Ascending aorta (tissue), 2 donors: ENCODE data around the gene ULK4. TPM values are rescaled to one million over a fixed set of nuclear protein-coding genes. Genes with fewer than 3 reads are reported as not detected.

Source experiments
- DNase-seq, 2 donors: peaks; one replicate each; pipeline ENCODE4 v3.0.0-alpha.2; 2019; ENCODE audit warnings: low spot score in 2 of 2
- H3K27ac ChIP-seq, 2 donors: fragments of 200-600 bp; sonication (generic); one replicate each; pipeline ENCODE4 v1.5.1; 2016 to 2017; ENCODE audit warnings: mild to moderate bottlenecking in 1 of 2
- H3K27me3 ChIP-seq: fragments of 200-600 bp; sonication (generic); one replicate; pipeline ENCODE4 v1.5.1; 2017
- H3K36me3 ChIP-seq, 2 donors: fragments of 200-600 bp; sonication (generic); one replicate each; pipeline ENCODE4 v1.5.1; 2016
- H3K4me1 ChIP-seq, 2 donors: fragments of 200-600 bp; sonication (generic); one replicate each; pipeline ENCODE4 v1.5.1; 2016 to 2017; ENCODE audit warnings: mild to moderate bottlenecking in 1 of 2
- H3K4me3 ChIP-seq, 2 donors: fragments of 200-600 bp; sonication (generic); one replicate each; pipeline ENCODE4 v1.5.1; 2016 to 2017; ENCODE audit warnings: mild to moderate bottlenecking in 1 of 2
- H3K9me3 ChIP-seq, 2 donors: fragments of 200-600 bp; sonication (generic); one replicate each; pipeline ENCODE4 v1.5.1; 2016
- CTCF ChIP-seq, 3 experiments: fragments of 200-600 bp in 2 of 3; fragments of 450-650 bp in 1 of 3; sonication (generic) in 2 of 3; IDR thresholded peaks; one replicate each; pipeline ENCODE4 v1.5.1; 2016 to 2019; ENCODE audit warnings: antibody characterized with exemption in 3 of 3, mild to moderate bottlenecking in 1 of 3, moderate library complexity in 1 of 3
- intact Hi-C: fragments of 100-400 bp; cut with DNase I; formaldehyde crosslinking; loops from one replicate; pipeline ENCODE4 v1.15.1; 2023
- total RNA-seq: library from RNA; depleted of rRNA; stranded (reverse); fragments of >200 nt; gene quantifications from one replicate; pipeline ENCODE4 v1.1.0, GENCODE V29; 2016

Gene ULK4
- total RNA-seq, 1 donor from 2014 or later, result 4.2 TPM

- H3K9me3 ChIP-seq, result no peaks in the 10 kb centered on the region
- intact Hi-C loops, result no loop called here
- H3K4me3 ChIP-seq, result no peak overlapping the region
- TF ChIP-seq CTCF (IDR thresholded peaks at IDR 0.05), result no peak
- no peaks in the 10 kb centered on the region for H3K36me3 ChIP-seq
- H3K27ac ChIP-seq, result no peak overlapping the region
- no peaks in the 10 kb centered on the region for H3K27me3 ChIP-seq
- no peaks in the 10 kb centered on the region for H3K4me1 ChIP-seq
- no peak for DNase-seq
Observed at GRCh38 chr3:41603807-41604206, 358.1 kb downstream of the ULK4 start.

- Histone ChIP-seq H3K9me3 (no peaks in the 10 kb centered on the region), H3K27me3 (no peaks in the 10 kb centered on the region), H3K4me1 (no peaks in the 10 kb centered on the region), H3K36me3 (no peaks in the 10 kb centered on the region), H3K27ac (no peak overlapping the region), H3K4me3 (no peak overlapping the region)
- no peak for TF ChIP-seq CTCF (IDR thresholded peaks at IDR 0.05)
- intact Hi-C loops, result no loop called here
- no peak for DNase-seq
Observed at GRCh38 chr3:41602121-41602520, 359.8 kb downstream of the ULK4 start.

GRCh38 chr3:41601404-41601987 is 360.4 kb downstream of the ULK4 start:
- DNase-seq, result no peak
- Histone ChIP-seq H3K36me3 (no peaks in the 10 kb centered on the region), H3K27me3 (no peaks in the 10 kb centered on the region), H3K4me1 (no peaks in the 10 kb centered on the region), H3K4me3 (no peak overlapping the region), H3K27ac (no peak overlapping the region), H3K9me3 (no peaks in the 10 kb centered on the region)
- TF ChIP-seq CTCF (IDR thresholded peaks at IDR 0.05), result no peak
- intact Hi-C loops, result no loop called here

- intact Hi-C loops, result no loop called here
- Histone ChIP-seq H3K36me3 (no peaks in the 10 kb centered on the region), H3K27ac (no peak overlapping the region), H3K4me1 (no peaks in the 10 kb centered on the region), H3K4me3 (no peak overlapping the region), H3K9me3 (no peaks in the 10 kb centered on the region), H3K27me3 (no peaks in the 10 kb centered on the region)
- no peak for DNase-seq
- no peak for TF ChIP-seq CTCF (IDR thresholded peaks at IDR 0.05)
Observed at GRCh38 chr3:41600616-41601015, 361.3 kb downstream of the ULK4 start.

GRCh38 chr3:41599127-41599484 is 362.8 kb downstream of the ULK4 start:
- no peaks in the 10 kb centered on the region for H3K9me3 ChIP-seq
- H3K27ac ChIP-seq, result no peak overlapping the region
- H3K27me3 ChIP-seq, result no peaks in the 10 kb centered on the region
- no peaks in the 10 kb centered on the region for H3K4me1 ChIP-seq
- no peak for TF ChIP-seq CTCF (IDR thresholded peaks at IDR 0.05)
- no peaks in the 10 kb centered on the region for H3K36me3 ChIP-seq
- DNase-seq, result no peak
- intact Hi-C loops, result no loop called here
- H3K4me3 ChIP-seq, result no peak overlapping the region
